Suprapubic skin (tissue), 4 donors: ENCODE results near the gene EVL. TPM values are rescaled to one million over a fixed set of nuclear protein-coding genes. Genes with fewer than 3 reads are reported as not detected.

ENCODE experiments used
- DNase-seq, 2 donors: peaks; one replicate each; pipeline ENCODE4 v3.0.0-alpha.2; 2019; ENCODE audit warnings: low spot score in 2 of 2
- H3K27ac ChIP-seq: fragments of 200-600 bp; sonication (generic); one replicate; pipeline ENCODE4 v1.5.1; 2019
- H3K27me3 ChIP-seq: fragments of 200-600 bp; sonication (generic); one replicate; pipeline ENCODE4 v1.5.1; 2019
- H3K36me3 ChIP-seq: fragments of 200-600 bp; sonication (generic); one replicate; pipeline ENCODE4 v1.5.1; 2019
- H3K4me1 ChIP-seq: fragments of 200-600 bp; sonication (generic); one replicate; pipeline ENCODE4 v1.5.1; 2019
- H3K4me3 ChIP-seq: fragments of 200-600 bp; sonication (generic); one replicate; pipeline ENCODE4 v1.5.1; 2019; ENCODE audit warnings: mild to moderate bottlenecking
- H3K9me3 ChIP-seq: fragments of 200-600 bp; sonication (generic); one replicate; pipeline ENCODE4 v1.5.1; 2019
- CTCF ChIP-seq, 2 donors: fragments of 200-600 bp in 1 of 2; fragments of 450-650 bp in 1 of 2; sonication (generic) in 1 of 2; IDR thresholded peaks; one replicate each; pipeline ENCODE4 v1.5.1; 2016 to 2019; ENCODE audit warnings: antibody characterized with exemption in 2 of 2, mild to moderate bottlenecking in 1 of 2, moderate library complexity in 1 of 2
- EP300 ChIP-seq: sonication (generic); formaldehyde crosslinking; IDR thresholded peaks from one replicate; pipeline ENCODE4 v1.6.1; 2017; ENCODE audit warnings: antibody characterized with exemption
- POLR2A ChIP-seq, 2 donors: fragments of 450-650 bp; IDR thresholded peaks; one replicate each; pipeline ENCODE4 v1.6.1; 2017; ENCODE audit warnings: antibody characterized with exemption in 2 of 2, mild to moderate bottlenecking in 2 of 2, moderate library complexity in 2 of 2
- POLR2AphosphoS5 ChIP-seq, 3 donors: sonication (generic); formaldehyde crosslinking; IDR thresholded peaks; one replicate each; pipeline ENCODE4 v1.6.1; 2017; ENCODE audit warnings: antibody characterized with exemption in 3 of 3
- WGBS: methylation state at CpG from one replicate; pipeline ENCODE4 v1.1.5; 2018; 5-methylcytosine and 5-hydroxymethylcytosine counted together
- total RNA-seq, 4 donors: library from RNA; depleted of rRNA; stranded (reverse); fragments of >200 nt; gene quantifications; one replicate each; pipeline ENCODE4 v1.1.0, GENCODE V29; 2016

EVL gene, protein sequence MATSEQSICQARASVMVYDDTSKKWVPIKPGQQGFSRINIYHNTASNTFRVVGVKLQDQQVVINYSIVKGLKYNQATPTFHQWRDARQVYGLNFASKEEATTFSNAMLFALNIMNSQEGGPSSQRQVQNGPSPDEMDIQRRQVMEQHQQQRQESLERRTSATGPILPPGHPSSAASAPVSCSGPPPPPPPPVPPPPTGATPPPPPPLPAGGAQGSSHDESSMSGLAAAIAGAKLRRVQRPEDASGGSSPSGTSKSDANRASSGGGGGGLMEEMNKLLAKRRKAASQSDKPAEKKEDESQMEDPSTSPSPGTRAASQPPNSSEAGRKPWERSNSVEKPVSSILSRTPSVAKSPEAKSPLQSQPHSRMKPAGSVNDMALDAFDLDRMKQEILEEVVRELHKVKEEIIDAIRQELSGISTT
- 10 to 100 TPM; 48.8 to 80.0 (median 61.4) TPM for total RNA-seq

DNA sequence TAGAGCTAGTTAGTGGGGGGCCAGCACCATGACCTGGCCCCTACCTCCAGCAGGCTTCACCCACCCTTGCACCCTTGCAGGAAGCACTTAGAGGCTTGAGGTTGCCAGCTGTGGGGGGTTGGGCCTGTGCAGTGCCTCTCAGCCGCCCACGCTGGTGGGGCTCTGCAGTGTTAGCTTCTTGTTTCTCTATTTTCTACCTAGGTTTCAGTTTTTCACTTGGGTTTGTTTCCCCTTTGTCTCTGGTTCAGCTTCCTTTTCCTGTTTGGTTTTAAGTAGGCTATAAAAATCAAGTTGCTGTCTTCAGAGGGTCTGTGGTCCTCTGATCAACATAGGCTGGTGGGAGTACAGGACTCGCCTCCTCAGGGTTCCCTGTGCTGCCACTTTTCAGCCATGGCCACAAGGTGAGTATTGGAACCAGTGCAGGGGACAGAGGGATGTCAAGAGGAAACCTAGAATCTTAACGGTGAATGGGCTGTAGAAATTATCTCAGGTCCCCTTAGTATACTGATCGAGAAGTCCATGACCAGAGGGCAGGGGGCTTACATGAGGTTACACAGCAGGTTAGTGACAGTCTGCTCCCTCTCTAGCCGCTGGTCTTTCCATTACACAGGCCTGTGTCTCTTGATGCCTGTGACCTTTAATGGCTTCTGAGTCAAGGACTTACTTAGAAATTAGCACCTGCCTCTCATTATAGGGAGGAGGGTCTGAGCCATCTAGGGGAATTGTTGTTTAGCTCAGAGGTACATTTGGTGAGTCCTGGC lies at the start of gene EVL:
TSS of gene EVL (plus strand) at position 312 of the 761 bp plus-strand sequence. CDS start at position 391, 79 bp downstream.
- no peaks in the 10 kb centered on the region for H3K9me3 ChIP-seq
- no peaks in the 10 kb centered on the region for H3K27me3 ChIP-seq
- H3K36me3 ChIP-seq = no peaks in the 10 kb centered on the region
- H3K4me1 ChIP-seq = peaks cover 41% of the 10 kb centered on the region
- no peak for DNase-seq
- peak within 1 kb of the TSS; percentile 16 for H3K4me3 ChIP-seq
- peak within 1 kb of the TSS; percentile 47 for H3K27ac ChIP-seq
- TF ChIP-seq POLR2AphosphoS5 (IDR thresholded peaks at IDR 0.05) (no peak), EP300 (no peak), POLR2A (IDR thresholded peaks at IDR 0.05) (no peak), CTCF (IDR thresholded peaks at IDR 0.05) (no peak)
- WGBS = 73% methylated on average over 6 of the region's 6 CpGs

DNA sequence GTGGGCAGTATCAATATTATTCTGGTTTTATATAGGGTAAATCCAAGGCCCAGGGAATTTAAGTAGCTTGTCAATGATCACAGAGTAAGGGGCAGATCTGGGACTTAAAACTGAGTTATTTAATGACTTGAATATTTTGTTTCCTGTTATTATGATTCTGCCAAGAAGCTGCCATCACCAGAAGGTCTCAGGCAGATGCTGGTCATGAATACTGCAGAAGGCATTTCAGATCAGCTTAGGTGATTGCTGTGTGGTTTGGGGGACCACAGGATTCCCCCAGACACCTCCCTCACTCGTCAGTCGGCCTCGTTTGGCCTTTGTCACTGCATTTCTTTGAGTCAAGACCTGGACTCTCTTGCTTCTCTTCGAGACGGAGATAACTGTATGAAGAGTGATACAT lies 47.7 kb upstream of the EVL start:
- Histone ChIP-seq H3K27me3 (no peaks in the 10 kb centered on the region), H3K4me1 (peaks cover 13% of the 10 kb centered on the region), H3K36me3 (no peaks in the 10 kb centered on the region), H3K4me3 (no peak overlapping the region), H3K9me3 (no peaks in the 10 kb centered on the region), H3K27ac (no peak overlapping the region)
- WGBS = 81% methylated on average over 5 of the region's 5 CpGs
- TF ChIP-seq POLR2A (IDR thresholded peaks at IDR 0.05) (no peak), EP300 (no peak), CTCF (IDR thresholded peaks at IDR 0.05) (no peak), POLR2AphosphoS5 (IDR thresholded peaks at IDR 0.05) (no peak)
- DNase-seq = no peak

GRCh38 chr14:100018054-100018453 lies 47.2 kb upstream of the EVL start:
- DNase-seq = no peak
- Histone ChIP-seq H3K27ac (no peak overlapping the region), H3K27me3 (no peaks in the 10 kb centered on the region), H3K4me1 (peaks cover 13% of the 10 kb centered on the region), H3K36me3 (no peaks in the 10 kb centered on the region), H3K9me3 (no peaks in the 10 kb centered on the region), H3K4me3 (no peak overlapping the region)
- WGBS = 86% methylated on average over 7 of the region's 7 CpGs
- TF ChIP-seq POLR2AphosphoS5 (IDR thresholded peaks at IDR 0.05) (no peak), CTCF (IDR thresholded peaks at IDR 0.05) (no peak), EP300 (no peak), POLR2A (IDR thresholded peaks at IDR 0.05) (no peak)

DNA sequence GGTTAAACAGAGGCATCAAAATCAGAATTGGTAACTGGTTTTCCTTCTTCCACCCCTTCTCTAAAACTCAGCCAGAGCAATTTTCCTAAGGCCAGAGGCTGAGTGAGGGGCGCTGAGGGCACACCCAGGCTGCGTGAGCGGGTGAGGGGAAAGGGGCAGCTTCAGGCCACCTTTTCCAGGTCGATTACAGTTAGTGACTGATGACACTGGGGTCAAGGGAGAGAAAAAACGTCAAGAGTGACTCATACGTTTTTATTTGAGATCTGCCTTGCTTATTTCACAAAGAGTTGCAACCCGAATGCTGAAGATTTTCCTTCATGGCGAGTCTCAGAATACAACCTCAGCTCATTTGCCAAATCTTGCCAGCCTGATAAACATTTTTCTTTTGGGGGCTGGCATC lies 46.7 kb upstream of the EVL start:
- Histone ChIP-seq H3K9me3 (no peaks in the 10 kb centered on the region), H3K27ac (no peak overlapping the region), H3K27me3 (no peaks in the 10 kb centered on the region), H3K4me1 (peaks cover 11% of the 10 kb centered on the region), H3K36me3 (no peaks in the 10 kb centered on the region), H3K4me3 (no peak overlapping the region)
- no peak for TF ChIP-seq EP300
- no peak for TF ChIP-seq POLR2AphosphoS5 (IDR thresholded peaks at IDR 0.05)
- TF ChIP-seq CTCF (IDR thresholded peaks at IDR 0.05) = no peak
- TF ChIP-seq POLR2A (IDR thresholded peaks at IDR 0.05) = no peak
- 61% methylated on average over 8 of the region's 8 CpGs for WGBS
- no peak for DNase-seq

- TF ChIP-seq POLR2AphosphoS5 (IDR thresholded peaks at IDR 0.05) = no peak
- TF ChIP-seq EP300 = no peak
- TF ChIP-seq POLR2A (IDR thresholded peaks at IDR 0.05) = no peak
- no peak for TF ChIP-seq CTCF (IDR thresholded peaks at IDR 0.05)
- no peak for DNase-seq
- Histone ChIP-seq H3K4me1 (peaks cover 11% of the 10 kb centered on the region), H3K9me3 (no peaks in the 10 kb centered on the region), H3K27me3 (no peaks in the 10 kb centered on the region), H3K36me3 (no peaks in the 10 kb centered on the region), H3K4me3 (no peak overlapping the region), H3K27ac (no peak overlapping the region)
- WGBS = 88% methylated on average over 8 of the region's 8 CpGs
Measured at GRCh38 chr14:100019156-100019744, 46.0 kb upstream of the EVL start.
